NOMO-1 treated with DMSO at 0.1 percent for 48 hours (cell line): ENCODE results near the gene RELT.

Experiments
- DNase-seq: peaks from one replicate; lab custom pipeline; 2025; ENCODE audit not compliant: unreplicated experiment; lab: John Stamatoyannopoulos, UW

Gene RELT

GRCh38 chr11:73346186-73346935 lies 29.8 kb upstream of the RELT start:
- no peak for DNase-seq

GRCh38 chr11:73347067-73347466 lies 29.1 kb upstream of the RELT start:
- no peak for DNase-seq

- DNase-seq, result no peak
Observed at GRCh38 chr11:73348838-73349237, 27.4 kb upstream of the RELT start.

- DNase-seq, result no peak
Observed at GRCh38 chr11:73349633-73350032, 26.6 kb upstream of the RELT start.

GRCh38 chr11:73350908-73351636 lies 25.1 kb upstream of the RELT start:
- peak; percentile 76 for DNase-seq

- DNase-seq, result no peak
Observed at GRCh38 chr11:73353422-73353821, 22.8 kb upstream of the RELT start.

- no peak for DNase-seq
Observed at GRCh38 chr11:73355109-73355508, 21.1 kb upstream of the RELT start.

GRCh38 chr11:73356979-73357860 lies 19.0 kb upstream of the RELT start:
- no peak for DNase-seq

- DNase-seq, result no peak
Observed at GRCh38 chr11:73358071-73358470, 18.1 kb upstream of the RELT start.

GRCh38 chr11:73359341-73359740 lies 16.9 kb upstream of the RELT start:
- DNase-seq, result no peak

GRCh38 chr11:73359930-73360742 lies 16.1 kb upstream of the RELT start:
- DNase-seq, result no peak

- DNase-seq, result no peak
Observed at GRCh38 chr11:73360743-73361369, 15.3 kb upstream of the RELT start.

GRCh38 chr11:73361953-73362776 lies 14.0 kb upstream of the RELT start:
- no peak for DNase-seq

- DNase-seq, result no peak
Observed at GRCh38 chr11:73363147-73363546, 13.1 kb upstream of the RELT start.

GRCh38 chr11:73365352-73366264 lies 10.6 kb upstream of the RELT start:
- DNase-seq, result no peak

- DNase-seq, result peak; percentile 66
Observed at GRCh38 chr11:73366265-73366610, 10.0 kb upstream of the RELT start.

GRCh38 chr11:73366953-73367352 lies 9.2 kb upstream of the RELT start:
- DNase-seq, result no peak

GRCh38 chr11:73367482-73368024 lies 8.6 kb upstream of the RELT start:
- DNase-seq, result no peak
